ENCODE data around the gene BTBD6.

Gene BTBD6

DNA sequence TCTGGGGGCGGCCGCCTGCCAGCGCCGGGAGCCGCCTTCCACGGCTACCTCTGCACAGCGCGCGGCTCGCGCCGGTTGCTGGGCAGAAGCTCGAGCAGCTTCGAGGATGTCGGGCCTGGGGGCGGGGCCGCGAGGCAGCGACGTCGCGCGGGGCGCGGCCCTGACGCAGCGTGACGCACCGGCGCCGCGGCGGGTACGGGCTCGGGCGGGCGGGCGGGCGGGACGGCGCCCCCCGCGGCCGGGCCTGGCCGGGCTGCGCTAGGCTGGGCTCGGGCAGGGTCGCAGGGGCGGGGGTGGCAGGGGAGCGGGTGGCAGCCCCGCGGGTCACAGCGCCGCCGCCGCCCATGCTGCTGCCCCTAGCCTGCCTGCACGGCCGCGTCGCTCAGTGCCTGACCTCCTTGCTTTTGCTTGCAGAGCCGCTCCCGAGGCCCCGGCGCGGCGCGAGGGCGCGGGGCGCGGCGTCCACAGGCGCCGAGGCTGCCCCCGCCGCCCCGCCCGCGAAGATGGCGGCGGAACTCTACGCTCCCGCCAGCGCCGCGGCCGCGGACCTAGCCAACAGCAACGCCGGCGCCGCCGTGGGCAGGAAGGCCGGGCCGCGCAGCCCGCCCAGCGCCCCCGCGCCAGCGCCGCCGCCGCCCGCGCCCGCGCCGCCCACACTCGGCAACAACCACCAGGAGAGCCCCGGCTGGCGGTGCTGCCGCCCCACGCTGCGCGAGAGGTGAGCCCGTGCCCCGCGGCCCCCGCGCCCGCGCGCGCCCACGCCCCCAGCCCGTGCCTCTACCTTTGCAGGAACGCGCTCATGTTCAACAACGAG is at the start of gene BTBD6:
BTBD6 (plus strand) TSS at position 166 of the 814 bp plus-strand sequence; CDS start at position 345, 179 bp downstream.
- Mint-ChIP-seq H3K27ac (peak within 1 kb of the TSS; percentile 70), H3K4me3 (peak within 1 kb of the TSS; percentile 81), H3K9me3 (no peaks in the 10 kb centered on the region), H3K27me3 (no peaks in the 10 kb centered on the region), H3K4me1 (ENCODE audit: low read depth) (peaks cover 37% of the 10 kb centered on the region), H3K36me3 (ENCODE audit: low read depth) (peaks cover 25% of the 10 kb centered on the region)

- peaks cover 23% of the 10 kb centered on the region for H3K27me3 Mint-ChIP-seq
- H3K4me3 Mint-ChIP-seq: no peak overlapping the region
- H3K4me1 Mint-ChIP-seq (ENCODE audit: low read depth): peaks cover 31% of the 10 kb centered on the region
- H3K9me3 Mint-ChIP-seq: no peaks in the 10 kb centered on the region
- H3K36me3 Mint-ChIP-seq (ENCODE audit: low read depth): no peaks in the 10 kb centered on the region
- H3K27ac Mint-ChIP-seq: no peak overlapping the region
Measured at GRCh38 chr14:105198588-105198987, 49.7 kb upstream of the BTBD6 start.

- H3K4me1 Mint-ChIP-seq (ENCODE audit: low read depth): peaks cover 26% of the 10 kb centered on the region
- H3K27me3 Mint-ChIP-seq: peaks cover 20% of the 10 kb centered on the region
- H3K4me3 Mint-ChIP-seq: no peak overlapping the region
- H3K36me3 Mint-ChIP-seq (ENCODE audit: low read depth): no peaks in the 10 kb centered on the region
- H3K27ac Mint-ChIP-seq: no peak overlapping the region
- no peaks in the 10 kb centered on the region for H3K9me3 Mint-ChIP-seq
Measured at GRCh38 chr14:105199093-105199492, 49.2 kb upstream of the BTBD6 start.

DNA sequence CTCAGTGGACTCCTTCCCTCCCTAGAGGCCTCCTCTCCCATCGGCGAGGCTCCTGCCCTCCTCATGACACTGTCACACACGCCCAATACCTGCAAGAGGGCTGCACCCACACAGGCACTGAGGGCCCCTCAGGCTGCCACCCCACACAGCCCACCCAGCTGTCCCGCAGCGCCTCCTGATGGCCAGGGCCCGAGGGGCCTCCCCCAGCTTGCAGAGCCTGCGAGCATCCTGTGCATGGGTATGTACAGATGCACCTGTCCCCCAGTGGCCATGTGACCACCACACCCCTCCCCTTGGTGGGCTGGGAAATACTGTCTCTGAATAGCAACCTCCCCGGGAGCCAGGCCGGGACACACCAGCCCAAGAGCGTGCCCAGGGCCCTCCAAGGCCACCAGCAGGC is 48.3 kb upstream of the BTBD6 start:
- Mint-ChIP-seq H3K27me3 (peaks cover 14% of the 10 kb centered on the region), H3K4me1 (ENCODE audit: low read depth) (peaks cover 20% of the 10 kb centered on the region), H3K36me3 (ENCODE audit: low read depth) (no peaks in the 10 kb centered on the region), H3K9me3 (no peaks in the 10 kb centered on the region), H3K27ac (no peak overlapping the region), H3K4me3 (no peak overlapping the region)

DNA sequence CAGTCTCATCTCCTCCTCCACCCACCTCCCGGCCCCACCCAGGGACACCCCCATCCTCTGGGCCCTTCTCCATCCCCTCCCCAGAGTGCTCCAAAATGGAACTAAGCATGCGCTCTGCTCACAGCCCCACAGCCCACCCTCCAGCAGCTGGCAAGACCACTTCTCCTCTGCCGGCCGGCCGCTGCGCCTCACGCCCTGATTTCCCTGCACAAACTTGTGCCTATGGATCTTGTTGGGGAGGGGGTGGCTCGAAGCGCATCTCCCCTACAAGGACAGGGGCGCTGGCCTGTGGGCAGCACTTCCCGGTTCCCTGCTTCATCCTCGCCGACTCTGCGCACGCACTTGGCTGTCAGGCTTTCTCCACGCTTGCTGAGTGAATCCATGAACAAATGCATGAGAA is 47.7 kb upstream of the BTBD6 start:
- H3K36me3 Mint-ChIP-seq (ENCODE audit: low read depth): no peaks in the 10 kb centered on the region
- no peak overlapping the region for H3K4me3 Mint-ChIP-seq
- H3K9me3 Mint-ChIP-seq: no peaks in the 10 kb centered on the region
- H3K4me1 Mint-ChIP-seq (ENCODE audit: low read depth): peaks cover 16% of the 10 kb centered on the region
- peaks cover 12% of the 10 kb centered on the region for H3K27me3 Mint-ChIP-seq
- no peak overlapping the region for H3K27ac Mint-ChIP-seq

DNA sequence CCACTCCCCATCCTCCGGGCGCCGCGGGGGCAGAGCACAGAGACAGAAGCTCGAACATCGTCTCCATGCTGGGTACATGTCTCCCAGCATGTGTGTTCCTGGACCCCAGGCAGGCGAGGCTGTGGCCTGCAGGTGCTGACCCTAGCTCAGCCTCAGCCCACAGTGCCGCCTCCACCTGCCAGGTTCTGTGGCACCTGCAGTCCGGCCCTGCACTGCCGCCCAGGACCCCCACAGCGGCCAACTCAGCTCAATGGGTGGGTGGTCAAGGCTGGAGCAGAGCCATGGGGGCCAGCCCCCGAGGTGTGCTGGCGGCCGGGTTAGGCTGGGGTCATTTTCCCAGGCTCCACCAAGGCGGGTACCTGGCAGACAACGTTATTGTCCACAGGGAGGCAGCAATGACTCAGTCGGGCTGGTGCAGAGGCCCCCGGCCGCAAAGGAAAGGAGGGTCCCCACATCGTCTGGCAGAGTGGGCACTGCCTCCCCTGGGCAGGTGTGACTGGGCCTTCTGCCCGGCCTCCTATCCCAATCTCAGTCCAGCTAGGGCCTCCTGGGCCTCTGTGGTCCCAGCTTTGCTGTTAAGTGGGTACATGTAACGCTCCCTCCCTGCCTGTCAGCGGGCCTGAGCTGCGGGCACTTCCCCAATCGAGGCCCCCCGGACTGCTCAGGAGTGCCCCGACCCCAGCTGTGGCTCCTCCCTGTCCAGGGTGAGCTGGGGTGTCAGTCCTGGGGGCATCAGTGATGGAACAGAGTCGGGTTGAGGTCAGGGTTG is 47.0 kb upstream of the BTBD6 start:
- Mint-ChIP-seq H3K27ac (no peak overlapping the region), H3K27me3 (peaks cover 9% of the 10 kb centered on the region), H3K4me3 (peak overlapping the region; percentile 20), H3K9me3 (no peaks in the 10 kb centered on the region), H3K36me3 (ENCODE audit: low read depth) (no peaks in the 10 kb centered on the region), H3K4me1 (ENCODE audit: low read depth) (peaks cover 14% of the 10 kb centered on the region)

DNA sequence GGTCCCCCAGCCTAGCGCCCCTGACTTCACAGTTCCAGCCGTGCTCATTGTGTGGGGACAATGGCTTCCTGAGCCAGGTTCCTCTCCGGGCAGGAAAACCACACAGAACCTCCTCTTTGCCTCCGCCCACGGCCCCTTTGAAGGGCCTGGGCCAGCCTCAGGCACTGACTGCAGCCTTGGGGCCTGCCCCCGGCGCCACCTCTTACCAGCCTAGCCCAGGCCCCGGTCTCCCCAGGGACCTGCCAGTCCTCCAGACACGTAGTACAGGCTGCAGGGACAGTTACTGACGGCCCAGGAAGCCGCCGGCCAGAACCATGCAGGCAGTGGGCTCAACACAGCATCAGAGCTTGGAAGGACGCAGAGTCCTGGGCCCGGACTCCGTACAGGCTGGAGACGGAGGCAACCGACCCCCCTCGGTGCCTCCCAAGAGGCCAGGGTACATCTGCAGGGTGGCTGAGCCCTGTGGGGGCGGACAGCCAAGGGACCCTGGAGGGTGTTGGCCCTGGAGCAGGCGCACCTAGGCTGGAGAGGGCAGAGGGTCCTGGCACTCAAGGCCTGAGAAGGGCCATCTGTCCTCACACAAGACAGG is 46.3 kb upstream of the BTBD6 start:
- H3K4me1 Mint-ChIP-seq (ENCODE audit: low read depth): peaks cover 14% of the 10 kb centered on the region
- peaks cover 9% of the 10 kb centered on the region for H3K27me3 Mint-ChIP-seq
- H3K9me3 Mint-ChIP-seq: no peaks in the 10 kb centered on the region
- H3K4me3 Mint-ChIP-seq: peak overlapping the region; percentile 20
- no peaks in the 10 kb centered on the region for H3K36me3 Mint-ChIP-seq (ENCODE audit: low read depth)
- no peak overlapping the region for H3K27ac Mint-ChIP-seq

DNA sequence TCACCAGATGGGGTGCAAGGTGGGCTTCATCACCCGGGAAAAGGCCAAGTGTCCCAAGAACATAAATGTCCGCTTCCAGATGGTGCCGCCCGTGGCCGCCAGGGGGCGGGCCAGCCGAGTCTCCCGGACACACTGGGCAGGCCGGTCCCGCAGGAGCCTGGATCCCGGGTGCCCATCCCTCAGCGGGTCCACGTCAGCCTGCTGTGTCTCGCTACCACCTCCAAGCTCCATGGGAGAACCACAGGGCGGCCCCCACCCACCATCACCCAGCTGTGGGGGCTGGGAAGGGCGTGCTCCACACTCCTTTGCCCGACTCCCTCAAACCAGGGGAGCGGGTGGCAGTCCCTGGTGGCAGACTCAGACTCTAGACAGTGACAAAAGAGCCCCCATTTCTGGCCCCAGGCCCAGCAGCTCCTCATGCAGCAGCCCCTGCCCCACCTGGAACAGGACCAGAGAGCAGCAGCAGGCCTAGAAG is 45.2 kb upstream of the BTBD6 start:
- no peak overlapping the region for H3K27ac Mint-ChIP-seq
- H3K4me1 Mint-ChIP-seq (ENCODE audit: low read depth): peaks cover 14% of the 10 kb centered on the region
- no peak overlapping the region for H3K4me3 Mint-ChIP-seq

GRCh38 chr14:105203701-105204100 is 44.6 kb upstream of the BTBD6 start:
- Mint-ChIP-seq H3K9me3 (no peaks in the 10 kb centered on the region), H3K4me1 (ENCODE audit: low read depth) (peaks cover 14% of the 10 kb centered on the region), H3K27me3 (peaks cover 4% of the 10 kb centered on the region)

More for the DNA sequence above, 45.2 kb upstream of the BTBD6 start:
- peaks cover 7% of the 10 kb centered on the region for H3K27me3 Mint-ChIP-seq
- no peaks in the 10 kb centered on the region for H3K9me3 Mint-ChIP-seq
- no peaks in the 10 kb centered on the region for H3K36me3 Mint-ChIP-seq (ENCODE audit: low read depth)

DNA sequence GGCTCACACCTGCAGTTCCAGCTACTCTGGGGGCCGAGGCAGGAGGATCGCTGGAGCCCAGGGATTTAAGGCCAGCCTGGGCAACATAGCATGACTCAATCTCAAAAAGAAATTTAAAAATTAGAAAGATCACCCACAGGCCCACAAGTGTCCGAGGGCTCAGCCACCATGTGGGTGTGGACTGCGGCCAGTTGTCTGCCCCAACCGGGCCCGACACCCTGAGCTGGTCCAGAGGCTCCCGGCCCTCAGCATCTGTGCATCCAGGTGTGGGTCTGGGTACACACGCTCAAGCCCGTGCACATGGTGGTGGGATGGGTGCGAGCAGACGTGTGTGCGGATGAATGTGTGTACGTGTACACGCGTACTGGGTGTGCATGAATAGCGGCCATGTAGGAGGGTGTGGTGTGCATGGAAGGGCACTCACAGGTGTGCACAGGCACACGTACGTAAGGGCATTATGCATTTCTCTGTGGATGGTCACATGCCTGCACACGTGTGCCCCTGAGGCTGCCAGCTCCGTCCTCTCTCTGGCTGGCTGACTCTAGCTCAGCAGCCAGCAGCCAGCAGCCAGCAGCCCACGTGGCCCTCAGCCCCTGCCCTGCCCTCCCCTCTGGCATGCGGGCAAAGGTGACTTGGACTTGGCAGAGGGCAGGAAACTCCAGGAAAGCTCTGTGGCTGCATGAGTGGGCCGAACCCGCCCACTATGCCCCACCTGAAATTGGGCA is 44.0 kb upstream of the BTBD6 start:
- Mint-ChIP-seq H3K27ac (no peak overlapping the region), H3K36me3 (ENCODE audit: low read depth) (no peaks in the 10 kb centered on the region), H3K4me1 (ENCODE audit: low read depth) (peaks cover 14% of the 10 kb centered on the region), H3K27me3 (peaks cover 3% of the 10 kb centered on the region), H3K4me3 (no peak overlapping the region), H3K9me3 (no peaks in the 10 kb centered on the region)

More at GRCh38 chr14:105203701-105204100, 44.6 kb upstream of the BTBD6 start:
- Mint-ChIP-seq H3K36me3 (ENCODE audit: low read depth) (no peaks in the 10 kb centered on the region), H3K27ac (no peak overlapping the region), H3K4me3 (no peak overlapping the region)

DNA sequence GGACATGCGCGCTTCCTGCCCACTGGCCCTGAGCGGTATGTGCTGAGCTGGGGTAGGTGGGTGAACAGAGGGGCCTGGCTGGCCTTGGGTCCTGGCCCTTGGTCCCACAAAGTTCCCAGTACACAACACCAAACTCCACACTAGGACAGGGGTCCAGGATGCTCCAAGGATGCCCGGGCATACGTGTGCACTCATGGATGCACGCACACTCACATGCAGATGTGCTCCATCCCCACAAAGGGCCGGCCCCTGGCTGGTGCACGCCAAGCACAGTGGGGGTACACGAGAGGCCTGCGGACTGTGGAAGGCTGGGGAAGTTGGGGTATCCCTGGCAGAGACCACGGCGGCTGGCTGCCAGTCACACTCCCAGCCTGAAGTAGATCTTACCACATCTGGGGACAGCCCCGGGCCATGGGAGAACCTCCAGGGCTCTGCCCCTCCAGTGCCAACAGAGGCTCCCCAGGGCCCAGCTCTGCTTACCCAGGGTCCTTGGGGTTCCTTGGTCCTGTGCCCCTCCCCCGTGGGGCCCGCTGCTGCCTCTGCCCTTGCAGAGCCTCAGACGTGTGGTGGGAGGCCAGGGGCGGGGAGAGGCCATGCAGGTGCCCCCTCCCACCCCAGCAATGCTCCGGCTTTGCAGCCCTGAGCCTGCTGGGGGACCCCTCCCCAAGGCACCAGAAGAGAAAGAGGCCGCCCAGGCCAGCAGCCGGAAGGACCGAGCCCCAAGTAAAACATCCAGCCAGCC is 43.2 kb upstream of the BTBD6 start:
- Mint-ChIP-seq H3K27ac (no peak overlapping the region), H3K4me3 (no peak overlapping the region), H3K9me3 (no peaks in the 10 kb centered on the region), H3K27me3 (no peaks in the 10 kb centered on the region), H3K36me3 (ENCODE audit: low read depth) (no peaks in the 10 kb centered on the region), H3K4me1 (ENCODE audit: low read depth) (peaks cover 14% of the 10 kb centered on the region)

DNA sequence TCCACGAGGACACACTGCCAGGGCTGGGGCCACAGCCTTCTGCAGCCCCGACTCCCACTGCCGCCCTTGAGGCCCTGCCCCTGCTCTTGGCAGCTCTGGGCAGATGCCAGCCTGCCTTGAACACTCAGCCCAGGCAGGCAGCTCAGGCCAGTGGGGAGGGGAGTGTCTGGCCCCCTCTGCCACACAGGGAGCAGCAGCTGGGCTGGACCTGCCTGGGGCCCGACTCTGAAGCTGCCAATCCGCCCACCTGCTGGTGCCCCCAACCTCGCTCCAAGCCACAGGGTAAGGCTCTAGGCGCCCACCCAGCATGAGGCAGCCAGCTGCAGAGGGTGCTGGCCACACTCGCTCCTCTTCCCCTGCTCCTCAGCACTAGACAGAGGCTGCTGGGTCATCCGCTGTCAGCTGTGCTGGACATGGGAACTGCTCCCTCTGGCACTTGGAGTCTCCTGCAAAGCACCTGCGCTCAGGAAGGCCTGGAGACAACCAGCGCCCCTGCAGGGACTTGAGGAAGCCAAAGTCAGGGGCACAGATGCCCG is 42.6 kb upstream of the BTBD6 start:
- Mint-ChIP-seq H3K27me3 (no peaks in the 10 kb centered on the region), H3K27ac (no peak overlapping the region), H3K36me3 (ENCODE audit: low read depth) (no peaks in the 10 kb centered on the region), H3K4me3 (no peak overlapping the region), H3K4me1 (ENCODE audit: low read depth) (peaks cover 14% of the 10 kb centered on the region), H3K9me3 (no peaks in the 10 kb centered on the region)

GRCh38 chr14:105206873-105207272 is 41.5 kb upstream of the BTBD6 start:
- H3K27ac Mint-ChIP-seq: no peak overlapping the region
- H3K36me3 Mint-ChIP-seq (ENCODE audit: low read depth): no peaks in the 10 kb centered on the region
- no peaks in the 10 kb centered on the region for H3K27me3 Mint-ChIP-seq
- no peaks in the 10 kb centered on the region for H3K9me3 Mint-ChIP-seq
- H3K4me3 Mint-ChIP-seq: no peak overlapping the region
- peaks cover 10% of the 10 kb centered on the region for H3K4me1 Mint-ChIP-seq (ENCODE audit: low read depth)

DNA sequence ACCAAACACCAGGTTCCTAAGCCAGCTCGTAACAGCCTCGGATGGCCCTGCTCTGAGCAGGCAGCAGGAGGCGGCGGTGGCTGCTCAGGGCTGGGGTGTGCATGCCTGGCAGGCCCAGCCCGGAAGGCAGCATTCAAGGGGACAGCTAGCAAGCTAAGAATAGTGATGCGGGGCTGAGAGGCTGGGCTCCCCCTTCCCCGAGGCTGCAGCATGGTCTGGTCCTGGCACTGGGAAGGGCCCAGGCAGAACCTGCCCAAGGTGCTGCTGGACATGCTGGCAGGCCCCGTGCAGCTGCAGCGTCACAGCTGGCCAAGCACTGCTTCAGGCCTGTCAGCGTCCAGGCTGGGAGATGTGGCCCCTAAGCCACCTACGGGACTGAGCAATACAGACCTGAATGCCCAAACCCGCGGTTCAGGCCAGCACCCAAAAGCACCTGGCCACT is 40.9 kb upstream of the BTBD6 start:
- Mint-ChIP-seq H3K27ac (no peak overlapping the region), H3K27me3 (no peaks in the 10 kb centered on the region), H3K4me3 (no peak overlapping the region), H3K36me3 (ENCODE audit: low read depth) (no peaks in the 10 kb centered on the region), H3K4me1 (ENCODE audit: low read depth) (peaks cover 6% of the 10 kb centered on the region), H3K9me3 (no peaks in the 10 kb centered on the region)

All from stimulated activated naive CD8-positive, alpha-beta T cell treated with anti-CD3 and anti-CD28 coated beads, Interleukin-15, Interleukin-2, amounts not matched to agents 100 ng/mL and 50 ng/mL, for 24 hours (primary cell).